Suprapubic skin (tissue), 3 donors: Measurements from ENCODE around the gene C2CD3.

Source experiments
- CTCF ChIP-seq, 2 donors: fragments of 200-600 bp in 1 of 2; fragments of 450-650 bp in 1 of 2; sonication (generic) in 1 of 2; IDR thresholded peaks; one replicate each; pipeline ENCODE4 v1.5.1; 2016 to 2019; ENCODE audit warnings: antibody characterized with exemption in 2 of 2, mild to moderate bottlenecking in 1 of 2, moderate library complexity in 1 of 2
- POLR2AphosphoS5 ChIP-seq, 3 donors: sonication (generic); formaldehyde crosslinking; IDR thresholded peaks; one replicate each; pipeline ENCODE4 v1.6.1; 2017; ENCODE audit warnings: antibody characterized with exemption in 3 of 3

- TF ChIP-seq POLR2AphosphoS5 (IDR thresholded peaks at IDR 0.05) (no peak), CTCF (IDR thresholded peaks at IDR 0.05) (no peak)
Observed at GRCh38 chr11:74208507-74208906, 37.7 kb upstream of the C2CD3 start.
